ENCODE results near the gene LRBA.

LRBA gene

DNA sequence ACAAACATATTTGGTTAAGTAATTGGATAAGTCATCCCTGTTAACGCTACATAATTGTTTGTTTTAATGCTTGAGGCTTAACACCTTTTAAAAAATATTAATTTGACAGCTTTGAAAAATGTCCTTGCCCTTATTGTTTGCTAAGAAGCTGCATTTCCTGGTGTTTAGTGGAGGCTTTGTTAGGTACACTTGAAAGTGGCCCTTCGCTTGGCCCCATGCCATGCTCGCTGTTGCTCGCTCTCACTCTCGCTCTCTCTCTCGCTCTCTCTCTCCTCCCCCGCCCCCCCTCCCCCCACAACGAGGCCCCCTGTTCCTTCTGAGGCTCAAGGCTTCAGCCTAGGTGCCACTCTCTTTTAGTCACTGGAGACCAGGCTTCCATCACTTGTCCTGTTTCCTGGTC, 797.3 kb downstream of the LRBA start:
- H3K9me3 Mint-ChIP-seq (ENCODE audit: low read depth), result no peaks in the 10 kb centered on the region
- peaks cover 6% of the 10 kb centered on the region for H3K27me3 Mint-ChIP-seq
- H3K4me1 Mint-ChIP-seq (ENCODE audit: low read depth), result no peaks in the 10 kb centered on the region
- no peaks in the 10 kb centered on the region for H3K36me3 Mint-ChIP-seq
- H3K27ac Mint-ChIP-seq, result no peak overlapping the region
- no peak overlapping the region for H3K4me3 Mint-ChIP-seq

DNA sequence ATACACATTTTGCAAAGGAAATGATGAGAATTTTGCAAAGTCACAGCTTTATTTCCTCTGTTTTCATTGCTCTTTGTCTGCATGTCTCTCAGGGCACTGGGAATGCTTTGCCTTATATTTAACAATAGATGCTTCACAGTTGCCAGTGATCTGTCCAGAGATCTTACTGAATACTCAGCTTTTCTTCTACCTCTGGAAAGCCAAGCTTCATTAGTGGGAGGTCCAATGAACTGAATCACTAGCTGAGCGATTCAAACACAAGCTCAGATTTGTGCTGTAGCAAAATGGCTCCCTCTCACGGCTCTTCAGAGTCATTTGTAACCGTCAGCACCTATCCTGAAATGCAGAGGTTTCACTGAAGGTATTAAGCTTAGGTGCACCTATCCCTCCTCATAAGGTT, 797.9 kb downstream of the LRBA start:
- H3K27me3 Mint-ChIP-seq, result peaks cover 6% of the 10 kb centered on the region
- H3K36me3 Mint-ChIP-seq, result no peaks in the 10 kb centered on the region
- no peak overlapping the region for H3K4me3 Mint-ChIP-seq
- H3K27ac Mint-ChIP-seq, result no peak overlapping the region
- no peaks in the 10 kb centered on the region for H3K4me1 Mint-ChIP-seq (ENCODE audit: low read depth)
- H3K9me3 Mint-ChIP-seq (ENCODE audit: low read depth), result no peaks in the 10 kb centered on the region

DNA sequence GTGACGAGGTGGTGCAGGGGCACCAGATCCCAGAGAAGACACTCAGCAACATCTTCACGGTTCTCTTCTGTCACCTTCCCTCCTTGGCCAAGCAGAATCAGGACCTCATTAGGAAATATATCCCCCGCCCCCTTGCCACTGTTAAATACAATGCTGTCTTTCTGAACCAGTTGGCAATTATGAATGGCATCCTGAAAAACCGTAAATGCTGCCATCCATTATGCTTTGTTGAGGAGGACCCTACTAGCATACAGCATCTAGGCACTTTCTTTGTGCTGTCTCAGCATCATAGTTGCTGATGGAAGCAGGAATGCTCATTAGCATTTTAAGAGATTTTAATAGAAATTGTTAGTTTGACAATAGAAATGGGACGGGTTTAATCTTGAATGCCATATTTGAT, 798.4 kb downstream of the LRBA start:
- no peak overlapping the region for H3K4me3 Mint-ChIP-seq

DNA sequence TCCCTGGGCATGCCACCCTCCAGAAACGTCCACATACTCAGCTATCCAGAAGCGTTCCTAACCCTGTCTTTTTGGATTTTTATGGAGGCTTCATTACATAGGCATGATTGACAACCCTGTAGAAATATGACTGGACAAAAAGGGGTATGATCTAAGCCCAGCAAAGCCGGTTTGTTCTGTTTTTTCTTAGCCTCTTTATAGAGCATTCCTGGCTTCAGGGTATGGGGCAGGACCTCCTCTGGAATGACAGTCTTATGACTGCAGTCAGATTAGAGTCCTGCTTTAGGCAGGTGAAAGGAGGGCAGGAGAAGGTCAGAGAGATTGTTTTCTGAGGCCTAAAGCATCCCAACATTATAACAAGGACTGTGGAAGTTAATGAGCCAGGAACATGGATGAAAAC, 799.5 kb downstream of the LRBA start:
- peaks cover 6% of the 10 kb centered on the region for H3K27me3 Mint-ChIP-seq
- no peaks in the 10 kb centered on the region for H3K9me3 Mint-ChIP-seq (ENCODE audit: low read depth)
- H3K4me1 Mint-ChIP-seq (ENCODE audit: low read depth), result no peaks in the 10 kb centered on the region
- no peak overlapping the region for H3K4me3 Mint-ChIP-seq
- H3K27ac Mint-ChIP-seq, result no peak overlapping the region
- no peaks in the 10 kb centered on the region for H3K36me3 Mint-ChIP-seq

More for the DNA sequence above, 798.4 kb downstream of the LRBA start:
- H3K36me3 Mint-ChIP-seq, result no peaks in the 10 kb centered on the region
- H3K9me3 Mint-ChIP-seq (ENCODE audit: low read depth), result no peaks in the 10 kb centered on the region
- H3K27ac Mint-ChIP-seq, result no peak overlapping the region
- H3K27me3 Mint-ChIP-seq, result peaks cover 6% of the 10 kb centered on the region
- no peaks in the 10 kb centered on the region for H3K4me1 Mint-ChIP-seq (ENCODE audit: low read depth)

Data from activated naive CD8-positive, alpha-beta T cell (primary cell).